ENCODE data around the gene GTF3C5. TPM values are rescaled to one million over a fixed set of nuclear protein-coding genes. Genes with fewer than 3 reads are reported as not detected.
"Not testable (repeated sequence)": the region's sequence is repeated elsewhere in the genome, so short reads cannot be mapped to it uniquely, and the experiment has no call there.

GTF3C5 gene
- polyA plus RNA-seq, 1 experiment, result 36.4 TPM

DNA sequence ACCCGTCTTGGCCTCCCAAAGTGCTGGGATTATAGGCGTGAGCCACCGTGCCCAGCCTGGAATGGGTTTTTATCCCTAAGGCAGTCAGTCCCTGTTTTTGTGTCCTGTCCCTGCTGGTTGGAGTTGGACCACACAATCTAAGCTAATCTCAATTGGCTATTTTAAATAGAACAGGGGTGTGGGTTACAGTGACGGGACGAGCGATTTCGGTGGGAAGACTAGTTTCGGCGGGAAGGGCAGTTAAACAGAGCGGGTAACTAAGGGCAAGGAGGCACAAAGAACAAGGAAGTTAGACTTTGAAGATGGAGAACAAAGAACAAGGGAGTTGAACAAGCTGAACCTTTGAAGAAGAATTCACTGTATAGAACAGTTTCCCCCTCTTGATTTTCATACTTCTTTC lies 1.4 kb downstream of the GTF3C5 start:
- DNase-seq (ENCODE audit: low read depth, low spot score), result no peak
- CTCF ChIA-PET, result interaction anchor here (0.6 to 4.7 kb wide), 5 partner anchors 9 to 128 kb away, joined by 7 to 57 read pairs (median 12); no protein-coding TSS in a partner anchor
- H3K27ac ChIP-seq (ENCODE audit: low read depth, low read length), result no peak overlapping the region
- POLR2A ChIA-PET, result no interaction called here
- H3K27me3 ChIP-seq (ENCODE audit: control insufficient read depth, insufficient read depth, low read length), result no peaks in the 10 kb centered on the region
- TF ChIP-seq, protein P1, sequence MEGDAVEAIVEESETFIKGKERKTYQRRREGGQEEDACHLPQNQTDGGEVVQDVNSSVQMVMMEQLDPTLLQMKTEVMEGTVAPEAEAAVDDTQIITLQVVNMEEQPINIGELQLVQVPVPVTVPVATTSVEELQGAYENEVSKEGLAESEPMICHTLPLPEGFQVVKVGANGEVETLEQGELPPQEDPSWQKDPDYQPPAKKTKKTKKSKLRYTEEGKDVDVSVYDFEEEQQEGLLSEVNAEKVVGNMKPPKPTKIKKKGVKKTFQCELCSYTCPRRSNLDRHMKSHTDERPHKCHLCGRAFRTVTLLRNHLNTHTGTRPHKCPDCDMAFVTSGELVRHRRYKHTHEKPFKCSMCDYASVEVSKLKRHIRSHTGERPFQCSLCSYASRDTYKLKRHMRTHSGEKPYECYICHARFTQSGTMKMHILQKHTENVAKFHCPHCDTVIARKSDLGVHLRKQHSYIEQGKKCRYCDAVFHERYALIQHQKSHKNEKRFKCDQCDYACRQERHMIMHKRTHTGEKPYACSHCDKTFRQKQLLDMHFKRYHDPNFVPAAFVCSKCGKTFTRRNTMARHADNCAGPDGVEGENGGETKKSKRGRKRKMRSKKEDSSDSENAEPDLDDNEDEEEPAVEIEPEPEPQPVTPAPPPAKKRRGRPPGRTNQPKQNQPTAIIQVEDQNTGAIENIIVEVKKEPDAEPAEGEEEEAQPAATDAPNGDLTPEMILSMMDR (IDR thresholded peaks at IDR 0.05; ENCODE audit: low read depth, low read length), result no peak
- no peaks in the 10 kb centered on the region; the same call in 1 of the 2 replicates for H3K9me3 ChIP-seq (ENCODE audit: control insufficient read depth, insufficient read depth, low read length)
- H3K4me3 ChIP-seq (ENCODE audit: low read depth, low read length), result no peak overlapping the region

DNA sequence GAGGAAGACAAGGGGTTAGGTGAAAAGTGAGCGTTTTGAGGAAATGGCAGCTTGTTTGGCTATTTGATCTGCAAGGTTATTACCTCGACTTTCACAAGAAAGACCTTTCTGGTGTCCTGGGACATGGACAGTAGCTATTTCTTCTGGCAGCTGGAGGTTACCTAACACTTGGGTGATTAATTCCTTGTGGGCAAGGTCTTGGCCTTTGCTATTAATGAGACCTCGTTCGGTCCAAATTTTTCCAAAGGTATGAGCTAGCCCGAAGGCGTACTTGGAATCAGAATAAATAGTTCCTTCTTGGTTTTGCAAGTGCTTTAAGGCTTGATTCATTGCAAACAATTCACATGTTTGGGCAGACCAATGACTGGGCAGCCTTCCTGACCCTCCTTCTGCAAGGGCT lies 4.9 kb downstream of the GTF3C5 start:
- CTCF ChIA-PET, result interaction anchor here (0.6 to 1.7 kb wide), 4 partner anchors 10 to 112 kb away, joined by 3 to 12 read pairs (median 4); no protein-coding TSS in a partner anchor
- Histone ChIP-seq H3K27me3 (ENCODE audit: control insufficient read depth, insufficient read depth, low read length) (no peaks in the 10 kb centered on the region), H3K9me3 (ENCODE audit: control insufficient read depth, insufficient read depth, low read length) (no peaks in the 10 kb centered on the region; the same call in 1 of the 2 replicates), H3K4me3 (ENCODE audit: low read depth, low read length) (no peak overlapping the region), H3K27ac (ENCODE audit: low read depth, low read length) (no peak overlapping the region)
- TF ChIP-seq, protein P1 (IDR thresholded peaks at IDR 0.05; ENCODE audit: low read depth, low read length), result no peak
- POLR2A ChIA-PET, result no interaction called here
- DNase-seq (ENCODE audit: low read depth, low spot score), result no peak

DNA sequence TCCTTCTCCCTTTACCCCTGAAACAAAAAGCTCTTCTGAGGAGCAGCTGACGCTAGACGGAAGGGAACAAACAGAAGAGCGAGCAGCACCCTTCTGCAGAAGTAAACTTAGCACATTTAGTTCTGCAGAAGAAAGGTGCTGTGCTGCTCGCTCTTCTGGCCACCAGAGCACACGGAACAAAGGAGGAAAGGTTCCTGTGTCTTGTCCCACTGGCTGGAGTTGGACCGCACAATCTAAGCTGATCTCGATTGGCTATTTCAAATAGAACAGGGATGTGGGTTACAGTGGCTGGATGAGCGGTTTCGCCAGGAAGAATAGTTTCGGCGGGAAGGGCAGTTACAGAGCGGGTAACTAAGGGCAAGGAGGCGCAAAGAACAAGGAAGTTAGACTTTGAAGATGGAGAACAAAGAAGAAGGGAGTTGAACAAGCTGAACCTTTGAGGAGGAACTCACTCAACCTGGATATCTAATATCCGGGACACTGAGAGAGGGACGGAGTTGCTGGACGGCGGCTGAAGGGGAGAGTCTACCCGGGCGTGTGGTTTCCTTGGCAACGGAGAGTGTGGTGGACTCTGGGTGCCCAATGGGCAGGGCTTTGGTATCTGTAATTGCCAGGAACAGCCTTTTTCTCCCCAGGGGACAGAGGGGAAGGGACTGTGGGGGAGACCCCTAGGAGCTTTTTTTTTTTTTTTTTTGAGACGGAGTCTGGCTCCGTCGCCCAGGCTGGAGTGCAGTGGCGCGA lies 7.1 kb downstream of the GTF3C5 start:
- Histone ChIP-seq H3K9me3 (ENCODE audit: control insufficient read depth, insufficient read depth, low read length) (no peaks in the 10 kb centered on the region), H3K4me3 (ENCODE audit: low read depth, low read length) (no peak overlapping the region), H3K27ac (ENCODE audit: low read depth, low read length) (no peak overlapping the region), H3K27me3 (ENCODE audit: control insufficient read depth, insufficient read depth, low read length) (no peaks in the 10 kb centered on the region)
- TF ChIP-seq, protein P1 (IDR thresholded peaks at IDR 0.05; ENCODE audit: low read depth, low read length), result no peak
- DNase-seq (ENCODE audit: low read depth, low spot score), result no peak
- ChIA-PET POLR2A (interaction anchor here (0.7 kb wide), 1 partner anchor 216 kb away, joined by 3 read pairs; no protein-coding TSS in a partner anchor), CTCF (interaction anchor here (0.7 to 3.8 kb wide), 4 partner anchors 15 to 110 kb away, joined by 3 to 18 read pairs (median 4); no protein-coding TSS in a partner anchor)

DNA sequence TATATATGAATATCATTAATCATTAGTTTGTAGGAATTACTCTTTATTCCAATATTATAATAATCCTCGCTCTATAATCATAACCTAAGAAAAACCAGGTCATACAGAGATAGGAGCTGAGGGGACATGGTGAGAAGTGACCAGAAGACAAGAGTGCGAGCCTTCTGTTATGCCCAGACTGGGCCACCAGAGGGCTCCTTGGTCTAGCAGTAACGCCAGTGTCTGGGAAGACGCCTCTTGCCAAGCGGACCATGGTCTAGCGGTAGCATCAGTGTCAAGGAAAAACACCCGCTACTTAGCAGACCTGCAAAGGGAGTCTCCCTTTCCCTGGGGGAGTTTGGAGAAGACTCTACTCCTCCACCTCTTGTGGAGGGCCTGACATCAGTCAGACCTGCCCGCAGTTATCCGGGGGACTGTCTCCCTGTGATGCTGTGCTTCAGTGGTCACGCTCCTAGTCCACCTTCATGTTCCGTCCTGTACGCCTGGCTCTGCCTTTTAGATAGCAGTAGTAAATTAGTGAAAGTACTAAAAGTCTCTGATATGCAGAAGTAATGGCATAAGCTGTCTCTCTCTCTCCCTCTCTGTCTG lies 10.2 kb downstream of the GTF3C5 start:
- H3K9me3 ChIP-seq (ENCODE audit: control insufficient read depth, insufficient read depth, low read length); H3K27me3 ChIP-seq (ENCODE audit: control insufficient read depth, insufficient read depth, low read length); DNase-seq (ENCODE audit: low read depth, low spot score); H3K4me3 ChIP-seq (ENCODE audit: low read depth, low read length); H3K27ac ChIP-seq (ENCODE audit: low read depth, low read length): not testable (repeated sequence)
- POLR2A ChIA-PET, result interaction anchor here (1.4 kb wide), 1 partner anchor 10 kb away, joined by 5 read pairs; the partner anchor contains the start of gene GTF3C5
- TF ChIP-seq, protein P1 (IDR thresholded peaks at IDR 0.05; ENCODE audit: low read depth, low read length), result peak; percentile 62
- CTCF ChIA-PET, result interaction anchor here (1.0 to 3.8 kb wide), 5 partner anchors 10 to 140 kb away, joined by 3 to 18 read pairs (median 5); partner anchors contain the start of gene GTF3C5

DNA sequence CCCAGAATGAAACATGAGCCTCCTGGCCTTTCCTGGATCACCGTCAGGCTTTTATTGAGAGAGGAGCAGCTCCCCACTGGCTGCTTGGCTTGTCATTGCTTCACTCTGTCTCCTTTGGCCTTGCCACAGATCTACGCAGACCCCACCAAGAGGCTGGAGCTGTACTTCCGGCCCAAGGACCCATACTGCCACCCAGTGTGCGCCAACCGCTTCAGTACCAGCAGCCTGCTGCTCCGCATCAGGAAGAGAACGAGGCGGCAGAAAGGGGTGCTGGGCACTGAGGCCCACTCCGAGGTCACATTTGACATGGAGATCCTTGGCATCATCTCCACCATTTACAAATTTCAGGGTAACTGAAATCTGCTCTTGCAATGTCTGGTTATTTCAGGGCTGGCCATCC lies 11.2 kb downstream of the GTF3C5 start:
- H3K4me3 ChIP-seq (ENCODE audit: low read depth, low read length), result no peak overlapping the region
- TF ChIP-seq, protein P1 (IDR thresholded peaks at IDR 0.05; ENCODE audit: low read depth, low read length), result no peak
- no peak for DNase-seq (ENCODE audit: low read depth, low spot score)
- H3K9me3 ChIP-seq (ENCODE audit: control insufficient read depth, insufficient read depth, low read length), result no peaks in the 10 kb centered on the region
- no peaks in the 10 kb centered on the region for H3K27me3 ChIP-seq (ENCODE audit: control insufficient read depth, insufficient read depth, low read length)
- CTCF ChIA-PET, result interaction anchor here (0.7 to 2.3 kb wide), 3 partner anchors 20 to 144 kb away, joined by 3 to 6 read pairs (median 5); no protein-coding TSS in a partner anchor
- no peak overlapping the region for H3K27ac ChIP-seq (ENCODE audit: low read depth, low read length)
- POLR2A ChIA-PET, result no interaction called here
